AG04450 (cell line): ENCODE measurements around the gene TNIK. TPM values are rescaled to one million over a fixed set of nuclear protein-coding genes. Genes with fewer than 3 reads are reported as not detected.

Experiments
- CTCF ChIA-PET: fragments of 300-600, 350-600 bp; formaldehyde crosslinking; extraction: SDS; loops from one replicate; lab custom pipeline; 2022; ENCODE audit warnings: antibody characterized with exemption, inconsistent platforms; lab: Charles Lee
- POLR2A ChIA-PET: fragments of 350-600 bp; formaldehyde crosslinking; extraction: SDS; loops from one replicate; lab custom pipeline; 2021; ENCODE audit warnings: antibody characterized with exemption, inconsistent platforms; lab: Yijun Ruan, JAX
- DNase-seq: peaks from one replicate; pipeline ENCODE4 v3.0.0-alpha.2; 2011; ENCODE audit warnings: low read depth, low spot score
- H3K27ac ChIP-seq: one replicate; pipeline ENCODE4 v1.5.1; 2012; ENCODE audit warnings: low read depth, low read length, control low read depth
- H3K27me3 ChIP-seq: one replicate; pipeline ENCODE4 v1.6.0; 2012; ENCODE audit warnings: low read length; ENCODE audit not compliant: control insufficient read depth, insufficient read depth
- H3K4me3 ChIP-seq: 2 replicates; pipeline ENCODE4 v1.5.1; 2011; ENCODE audit warnings: mild to moderate bottlenecking, low read depth, low read length, control low read depth
- H3K9me3 ChIP-seq: 2 replicates; pipeline ENCODE4 v1.5.1; 2012; ENCODE audit warnings: low read length; ENCODE audit not compliant: control insufficient read depth, insufficient read depth
- polyA plus RNA-seq: library from polyadenylated mRNA; depleted of rRNA; stranded (reverse); fragments of >200 nt; gene quantifications from 2 replicates; pipeline ENCODE4 v1.2.3, GENCODE V29; 2011
- TF ChIP-seq, protein P1 (sequence below): IDR thresholded peaks from 2 replicates; pipeline ENCODE4 v1.5.1; 2011; ENCODE audit warnings: low read depth, low read length, control low read depth, inconsistent platforms

The TNIK gene
- polyA plus RNA-seq, 1 experiment, result 9.0 TPM

- TF ChIP-seq, protein P1, sequence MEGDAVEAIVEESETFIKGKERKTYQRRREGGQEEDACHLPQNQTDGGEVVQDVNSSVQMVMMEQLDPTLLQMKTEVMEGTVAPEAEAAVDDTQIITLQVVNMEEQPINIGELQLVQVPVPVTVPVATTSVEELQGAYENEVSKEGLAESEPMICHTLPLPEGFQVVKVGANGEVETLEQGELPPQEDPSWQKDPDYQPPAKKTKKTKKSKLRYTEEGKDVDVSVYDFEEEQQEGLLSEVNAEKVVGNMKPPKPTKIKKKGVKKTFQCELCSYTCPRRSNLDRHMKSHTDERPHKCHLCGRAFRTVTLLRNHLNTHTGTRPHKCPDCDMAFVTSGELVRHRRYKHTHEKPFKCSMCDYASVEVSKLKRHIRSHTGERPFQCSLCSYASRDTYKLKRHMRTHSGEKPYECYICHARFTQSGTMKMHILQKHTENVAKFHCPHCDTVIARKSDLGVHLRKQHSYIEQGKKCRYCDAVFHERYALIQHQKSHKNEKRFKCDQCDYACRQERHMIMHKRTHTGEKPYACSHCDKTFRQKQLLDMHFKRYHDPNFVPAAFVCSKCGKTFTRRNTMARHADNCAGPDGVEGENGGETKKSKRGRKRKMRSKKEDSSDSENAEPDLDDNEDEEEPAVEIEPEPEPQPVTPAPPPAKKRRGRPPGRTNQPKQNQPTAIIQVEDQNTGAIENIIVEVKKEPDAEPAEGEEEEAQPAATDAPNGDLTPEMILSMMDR, result no peak
- DNase-seq, result no peak
- Histone ChIP-seq H3K27ac (no peak overlapping the region), H3K27me3 (no peaks in the 10 kb centered on the region), H3K4me3 (no peak overlapping the region), H3K9me3 (no peaks in the 10 kb centered on the region)
- ChIA-PET CTCF (interaction anchor here (0.5 kb wide), 1 partner anchor 431 kb away, joined by 3 read pairs; no protein-coding TSS in a partner anchor), POLR2A (no interaction called here)
Measured at GRCh38 chr3:171129827-171130226, 330.4 kb downstream of the TNIK start.

DNA sequence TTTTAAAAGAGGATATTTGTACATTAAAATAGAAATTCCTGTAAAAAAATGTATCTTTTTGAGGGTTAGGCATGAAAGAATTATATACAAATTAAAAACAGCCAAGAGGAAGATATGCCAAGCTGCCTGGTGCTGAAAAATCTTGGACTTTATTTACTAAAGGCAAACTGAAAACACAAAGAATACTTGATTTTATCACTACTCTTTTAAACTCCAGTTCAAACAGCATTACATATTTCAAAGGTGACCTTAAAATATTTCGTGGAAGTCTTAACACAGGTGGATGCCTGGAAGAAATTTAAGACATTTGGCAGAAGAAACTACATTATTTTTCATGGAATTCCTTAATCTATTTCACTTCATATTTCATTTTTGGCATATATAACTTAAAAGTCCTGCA is 332.6 kb downstream of the TNIK start:
- H3K4me3 ChIP-seq, result no peak overlapping the region
- no peak for DNase-seq
- no peaks in the 10 kb centered on the region for H3K27me3 ChIP-seq
- ChIA-PET POLR2A (no interaction called here), CTCF (no interaction called here)
- TF ChIP-seq, protein P1, result no peak
- no peak overlapping the region for H3K27ac ChIP-seq
- no peaks in the 10 kb centered on the region for H3K9me3 ChIP-seq

DNA sequence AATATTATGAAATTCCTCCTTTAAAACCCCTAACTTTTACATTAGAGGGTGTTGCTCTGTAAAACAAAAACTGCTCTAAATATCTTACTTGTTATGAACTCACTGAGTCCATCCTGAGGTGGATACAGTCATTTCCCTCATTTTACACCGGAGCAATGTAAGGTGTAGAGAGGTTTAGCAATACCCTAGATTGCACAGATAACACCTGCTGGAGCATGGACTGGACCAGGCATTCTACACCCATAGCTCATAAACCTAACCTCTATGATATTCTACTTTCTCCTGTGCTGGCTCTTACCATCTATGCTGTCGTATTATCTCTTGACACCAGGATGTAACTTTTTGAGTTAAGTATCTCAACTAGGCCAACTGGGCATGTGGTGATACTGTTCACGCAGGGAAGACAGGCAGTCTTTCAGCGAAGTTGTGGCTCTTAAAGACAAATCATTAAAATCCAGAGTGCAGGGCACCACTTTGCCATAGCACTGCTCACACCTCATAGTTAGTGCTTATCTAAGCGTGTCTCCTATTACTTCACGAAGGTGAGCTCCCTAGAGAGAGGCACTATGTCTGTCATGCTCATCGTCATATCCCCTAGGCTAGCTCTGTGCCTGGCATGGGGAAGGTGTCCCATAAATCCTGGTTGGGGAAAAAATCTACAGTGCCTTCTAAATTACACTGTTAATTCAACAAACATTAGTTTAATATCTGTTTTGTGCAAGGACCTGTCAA is 333.6 kb downstream of the TNIK start:
- no peaks in the 10 kb centered on the region for H3K27me3 ChIP-seq
- no peak overlapping the region for H3K4me3 ChIP-seq
- no peaks in the 10 kb centered on the region for H3K9me3 ChIP-seq
- POLR2A ChIA-PET, result no interaction called here
- CTCF ChIA-PET, result no interaction called here
- H3K27ac ChIP-seq, result no peak overlapping the region
- no peak for DNase-seq
- TF ChIP-seq, protein P1, result no peak

DNA sequence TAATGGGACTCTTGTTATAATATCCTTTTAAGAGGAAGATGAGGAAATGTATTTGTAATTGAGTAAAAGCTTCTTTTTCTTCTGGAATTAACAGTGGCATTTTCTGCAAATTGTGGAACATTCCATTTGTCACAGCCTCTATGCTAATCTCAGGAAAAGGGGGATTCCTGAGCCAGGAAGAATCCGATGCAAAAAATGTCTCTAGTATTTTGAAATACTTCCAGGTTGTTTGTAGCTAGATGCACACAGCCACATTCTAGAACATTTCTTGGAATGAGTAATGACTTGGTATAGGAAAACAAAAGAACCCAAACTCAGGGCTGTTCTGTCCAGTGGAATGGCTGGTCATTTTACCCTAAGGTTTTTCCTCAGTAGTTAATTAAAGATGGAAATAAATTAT is 335.2 kb downstream of the TNIK start:
- Histone ChIP-seq H3K27me3 (no peaks in the 10 kb centered on the region), H3K4me3 (no peak overlapping the region), H3K27ac (no peak overlapping the region), H3K9me3 (no peaks in the 10 kb centered on the region)
- DNase-seq, result no peak
- ChIA-PET POLR2A (no interaction called here), CTCF (no interaction called here)
- TF ChIP-seq, protein P1, result no peak

- H3K27me3 ChIP-seq, result no peaks in the 10 kb centered on the region
- no peaks in the 10 kb centered on the region for H3K9me3 ChIP-seq
- no peak overlapping the region for H3K4me3 ChIP-seq
- DNase-seq, result no peak
- no peak overlapping the region for H3K27ac ChIP-seq
- CTCF ChIA-PET, result no interaction called here
- POLR2A ChIA-PET, result no interaction called here
- TF ChIP-seq, protein P1, result no peak
Measured at GRCh38 chr3:171123915-171124314, 336.3 kb downstream of the TNIK start.
